Activated CD8-positive, alpha-beta memory T cell treated with anti-CD3 and anti-CD28 coated beads, Interleukin-2, amount 50 U/mL, for 48 hours (primary cell): ENCODE measurements around the gene TRIM4.
"Not testable (repeated sequence)": the region's sequence is repeated elsewhere in the genome, so short reads cannot be mapped to it uniquely, and the experiment has no call there.

Experiments used
- DNase-seq: peaks from one replicate; pipeline ENCODE4 v3.0.0-alpha.2; 2020

TRIM4 gene

DNA sequence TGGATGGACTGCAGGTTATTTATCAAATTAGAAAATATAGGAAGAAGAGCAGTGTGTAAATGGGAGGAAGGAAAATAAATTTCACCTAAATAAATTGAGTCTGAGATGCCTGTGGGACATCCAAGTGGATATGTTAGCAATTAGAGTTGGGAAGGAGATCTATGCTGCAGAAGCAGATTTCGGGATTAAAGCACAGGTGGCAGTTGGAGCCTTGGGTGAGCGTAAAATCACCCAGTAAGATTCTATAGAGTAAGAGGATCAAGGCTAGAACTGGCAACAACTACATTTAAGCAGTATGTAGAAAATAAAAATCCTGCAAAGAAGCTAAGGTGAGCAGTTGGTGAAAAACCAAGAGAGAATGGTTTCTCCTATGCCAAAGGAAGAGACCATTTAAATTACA is 8.4 kb downstream of the TRIM4 start:
- DNase-seq = no peak

DNA sequence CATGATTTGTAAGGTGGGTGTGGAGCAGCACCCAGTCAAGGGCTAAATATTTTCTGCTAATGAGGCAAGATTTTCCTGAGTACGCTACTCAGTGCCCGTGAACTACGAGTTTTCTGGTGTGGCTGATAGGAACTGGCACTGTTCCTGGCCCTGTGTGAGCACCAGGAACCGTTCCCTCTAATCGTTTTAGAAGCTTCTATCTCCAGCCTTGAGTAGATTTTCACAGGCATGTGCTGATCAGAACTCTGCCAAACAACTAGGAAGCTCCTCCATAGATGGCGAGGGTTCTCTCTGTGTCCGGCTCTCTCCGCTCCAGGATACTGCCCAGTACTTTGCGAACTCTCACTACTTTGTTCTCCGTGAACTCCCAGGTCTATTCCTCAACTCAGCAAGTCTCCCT is 17.7 kb downstream of the TRIM4 start:
- no peak for DNase-seq

DNA sequence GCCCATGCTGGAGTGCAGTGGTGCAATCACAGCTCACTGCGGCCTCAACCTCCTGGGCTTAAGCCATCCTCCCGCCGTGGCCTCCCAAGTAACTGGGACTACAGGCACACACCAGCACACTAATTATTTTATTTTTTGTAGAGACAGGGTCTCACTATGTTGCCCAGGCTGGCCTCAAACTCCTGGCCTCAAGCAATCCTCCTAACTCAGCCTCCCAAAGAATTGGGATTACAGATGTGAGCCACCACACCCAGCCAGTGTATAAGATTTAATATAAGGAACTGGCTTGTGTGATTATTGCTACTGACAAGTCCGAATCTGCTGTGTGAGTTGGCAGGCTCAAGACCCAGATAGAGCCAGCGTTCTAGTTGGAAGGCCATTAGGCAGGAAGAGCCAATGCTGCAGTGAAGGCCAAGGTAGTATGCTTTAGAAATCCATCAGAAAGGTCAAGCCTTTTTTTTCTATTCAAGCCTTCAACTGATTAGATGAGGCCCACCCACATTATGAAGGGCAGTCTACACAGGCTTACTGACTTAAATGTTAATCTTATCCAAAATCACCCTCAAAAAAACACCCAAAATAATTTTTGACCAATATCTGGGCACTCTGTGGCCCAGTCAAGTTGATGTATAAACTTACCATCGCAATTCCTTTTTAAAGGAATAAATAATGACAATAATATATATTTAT is 19.4 kb downstream of the TRIM4 start:
- no peak for DNase-seq

DNA sequence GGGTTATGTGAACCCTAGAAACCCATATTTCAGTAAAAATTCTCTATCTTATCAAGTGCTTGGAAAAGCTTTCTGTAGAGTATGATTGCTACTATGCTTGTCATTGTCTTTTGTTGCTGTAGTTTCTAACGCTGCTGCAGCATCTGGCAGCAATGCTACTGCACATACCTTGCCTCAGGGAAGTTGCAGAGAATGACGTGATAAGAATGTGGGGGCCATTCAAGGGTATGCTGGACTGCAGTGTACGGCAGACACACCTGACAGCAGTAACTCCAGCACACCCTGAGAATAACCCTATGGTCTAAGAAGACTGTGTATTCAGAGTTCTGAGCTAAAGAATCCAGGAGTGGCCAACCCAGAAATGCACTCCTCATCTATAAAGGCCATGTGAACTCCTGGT is 20.5 kb downstream of the TRIM4 start:
- DNase-seq = no peak

DNA sequence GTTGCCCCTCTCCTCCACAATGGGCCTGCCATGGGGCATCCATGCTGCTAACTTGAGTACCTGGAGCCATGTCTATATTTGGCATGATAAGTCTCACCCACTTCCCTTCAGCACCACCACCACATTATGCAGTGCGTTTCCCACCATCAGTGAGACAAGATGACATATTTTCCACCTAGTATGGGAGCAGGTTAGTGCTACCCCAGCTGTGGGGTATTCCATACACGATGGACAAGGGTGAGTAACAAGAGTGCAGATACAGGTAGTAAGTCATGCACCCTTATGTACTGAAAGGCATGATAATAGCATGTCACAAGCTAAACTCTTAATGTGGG is 21.3 kb downstream of the TRIM4 start:
- DNase-seq = no peak

DNA sequence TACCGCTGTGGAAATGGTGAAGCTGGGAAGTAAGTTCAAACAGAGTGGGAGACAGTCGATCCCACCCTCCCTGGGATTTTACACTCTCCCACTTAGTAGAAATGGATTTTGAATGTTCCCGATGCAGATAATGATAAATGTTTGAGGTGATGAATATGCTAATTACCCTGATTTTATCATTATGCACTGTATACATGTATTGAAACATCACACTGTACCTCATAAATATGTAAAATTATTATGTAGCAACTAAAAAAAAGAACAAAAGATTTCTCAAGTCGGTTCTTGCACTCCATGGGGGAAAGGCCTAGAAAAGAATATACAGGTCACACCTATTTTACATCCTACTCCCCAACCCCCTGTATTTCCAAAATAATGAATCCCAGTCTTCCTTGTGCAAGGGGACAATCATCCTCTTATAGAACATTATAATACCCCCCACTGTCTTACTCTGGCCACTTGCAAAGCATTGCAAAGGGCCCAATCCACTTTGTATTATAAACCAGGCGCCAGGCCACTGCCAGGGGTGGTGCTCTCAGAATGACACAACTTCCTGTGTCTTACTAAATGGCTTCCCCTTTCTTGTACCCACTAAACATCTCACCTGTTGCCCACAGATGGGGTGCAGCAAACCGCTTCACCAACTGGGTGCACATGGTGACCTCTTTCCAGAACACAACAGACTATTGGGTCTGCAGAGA is 21.9 kb downstream of the TRIM4 start:
- DNase-seq = no peak

DNA sequence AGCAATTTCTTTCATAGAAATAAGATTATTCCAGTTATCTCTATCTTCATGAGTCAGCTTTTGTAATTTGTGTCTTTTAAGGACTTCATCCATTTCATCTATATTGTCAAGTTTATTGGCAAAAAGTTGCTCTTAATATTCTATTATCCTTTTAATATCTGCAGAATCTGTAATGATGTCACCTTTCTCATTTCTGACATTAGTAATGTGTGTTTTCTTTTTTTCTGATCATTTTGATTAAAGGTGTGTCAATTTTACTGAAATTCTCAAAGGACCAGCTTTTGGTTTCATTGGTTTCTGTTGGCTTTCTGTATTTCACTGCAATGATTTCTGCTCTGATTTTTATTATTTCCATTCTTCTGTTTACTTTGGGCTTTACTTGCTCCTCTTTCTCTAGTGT is 24.6 kb downstream of the TRIM4 start:
- no peak for DNase-seq

DNA sequence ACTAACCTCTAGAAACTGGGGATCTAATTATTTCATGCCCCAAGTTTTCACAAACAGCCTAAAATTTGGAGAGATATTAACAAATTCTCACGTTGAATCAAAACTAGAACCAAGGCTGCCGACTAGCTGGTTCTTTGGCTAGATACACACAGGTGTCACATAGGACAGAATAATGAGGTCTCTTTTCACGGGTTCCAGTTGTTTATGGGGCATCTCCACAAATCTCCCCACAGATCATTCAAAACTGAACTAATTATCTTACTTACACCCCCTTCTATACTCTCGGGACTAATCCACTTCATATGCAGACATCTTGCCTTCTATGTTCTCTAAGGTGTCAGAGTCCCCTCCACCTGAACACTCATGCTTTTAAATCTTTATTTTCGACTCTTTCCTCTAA is 26.1 kb downstream of the TRIM4 start:
- DNase-seq = no peak

DNA sequence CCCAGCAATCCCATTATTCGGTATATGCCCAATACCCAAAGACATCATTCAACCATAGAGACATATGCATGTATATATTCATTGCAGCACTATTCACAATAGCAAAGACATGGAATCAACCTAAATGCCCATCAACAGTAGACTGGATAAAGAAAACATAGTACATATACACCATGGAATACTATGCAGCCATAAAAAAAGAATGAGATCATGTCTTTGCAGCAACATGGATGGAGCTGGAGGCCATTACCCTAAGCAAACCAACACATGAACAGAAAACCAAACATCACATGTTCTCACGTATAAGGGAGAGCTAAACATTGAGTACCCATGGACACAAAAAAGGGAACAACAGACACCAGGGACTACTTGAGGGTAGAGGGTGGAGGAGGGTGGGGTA is 29.0 kb downstream of the TRIM4 start:
- not testable (repeated sequence) for DNase-seq

DNA sequence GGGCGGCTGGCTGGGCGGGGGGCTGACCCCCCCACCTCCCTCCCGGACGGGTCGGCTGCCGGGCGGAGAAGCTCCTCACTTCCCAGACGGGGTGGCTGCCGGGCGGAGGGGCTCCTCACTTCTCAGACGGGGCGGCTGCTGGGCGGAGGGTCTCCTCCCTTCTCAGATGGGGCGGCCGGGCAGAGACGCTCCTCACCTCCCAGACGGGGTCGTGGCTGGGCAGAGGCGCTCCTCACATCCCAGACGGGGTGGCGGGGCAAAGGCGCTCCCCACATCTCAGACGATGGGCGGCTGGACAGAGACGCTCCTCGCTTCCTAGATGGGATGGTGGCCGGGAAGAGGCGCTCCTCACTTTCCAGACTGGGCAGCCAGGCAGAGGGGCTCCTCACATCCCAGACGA is 31.0 kb downstream of the TRIM4 start:
- not testable (repeated sequence) for DNase-seq

DNA sequence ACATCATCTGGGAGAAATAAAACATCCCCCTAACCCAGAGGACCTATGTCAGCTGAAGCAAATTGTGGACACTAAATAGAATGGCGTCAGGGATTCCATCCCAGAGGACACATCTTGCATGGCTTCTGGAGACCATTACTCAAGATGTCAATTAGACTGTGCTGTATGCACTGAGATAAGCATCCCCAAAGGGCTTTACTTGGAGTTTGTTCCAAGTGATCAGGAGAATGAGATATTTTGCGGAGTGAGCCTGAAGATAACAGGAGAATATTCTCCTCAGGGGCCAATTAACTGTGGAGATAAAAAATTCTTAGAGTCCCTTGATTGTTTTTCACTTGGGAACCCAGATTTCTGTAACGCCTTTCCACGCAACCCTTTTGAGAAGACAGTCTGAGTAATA is 38.0 kb downstream of the TRIM4 start:
- DNase-seq = no peak

DNA sequence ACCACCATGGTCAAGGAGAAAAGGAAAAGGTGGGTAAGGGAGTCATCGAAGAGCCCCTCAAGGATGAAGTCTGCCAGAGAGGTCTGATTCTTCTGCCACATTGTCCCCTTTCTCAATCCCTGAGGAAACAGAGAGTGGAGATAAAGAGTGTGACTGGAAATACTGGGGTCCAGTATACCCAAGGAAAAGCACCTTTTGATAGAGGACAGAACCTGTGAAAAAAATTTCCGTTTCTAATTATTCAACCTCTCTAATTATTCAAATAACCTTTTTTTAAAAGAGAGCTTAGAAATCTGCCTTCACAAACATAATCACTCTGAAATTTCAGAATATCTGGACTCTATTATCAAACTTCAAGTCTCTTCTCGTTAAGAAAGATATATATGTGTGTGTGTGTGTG is 42.4 kb downstream of the TRIM4 start, which contains the start of gene OR2AE1:
TSS of gene OR2AE1 (minus strand) at position 101 of the 400 bp plus-strand sequence. CDS start at position 101, 0 bp downstream.
- no peak for DNase-seq

DNA sequence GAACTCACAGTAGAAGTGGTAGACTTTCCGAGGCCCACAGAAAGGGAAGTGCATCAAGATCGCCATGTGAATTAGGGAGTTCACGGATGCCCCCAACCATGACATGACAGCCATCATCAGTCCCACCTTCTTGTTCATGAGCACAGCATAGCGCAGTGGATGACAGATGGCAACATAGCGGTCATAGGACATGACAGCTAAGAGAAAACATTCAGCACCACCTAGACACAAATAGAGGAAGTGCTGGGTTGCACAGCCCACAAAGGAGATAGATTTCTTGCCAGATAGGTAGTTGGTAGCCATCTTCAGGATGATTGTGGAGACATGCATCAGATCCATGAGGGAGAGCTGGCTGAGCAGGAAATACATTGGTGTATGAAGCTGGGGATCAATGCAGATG is 42.8 kb downstream of the TRIM4 start:
- DNase-seq = no peak

DNA sequence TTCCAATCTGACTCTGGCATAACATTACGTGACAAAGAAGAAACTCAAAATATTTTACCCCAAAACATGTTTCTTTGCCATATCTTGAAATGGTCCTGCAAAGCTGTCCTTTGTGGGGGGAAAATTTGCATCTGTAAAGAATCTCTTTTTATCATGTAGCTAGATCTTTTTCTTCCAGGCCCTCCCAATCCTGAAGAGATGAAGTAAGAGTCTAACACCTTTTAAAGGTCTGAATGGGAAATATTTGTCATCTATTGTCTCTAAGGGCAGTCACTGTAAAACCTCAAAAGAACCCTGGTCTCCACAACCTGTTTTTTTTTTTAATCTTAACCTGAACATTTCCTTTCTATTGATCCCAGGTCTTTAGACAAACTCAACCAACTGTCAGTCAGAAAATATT is 51.1 kb downstream of the TRIM4 start:
- no peak for DNase-seq

DNA sequence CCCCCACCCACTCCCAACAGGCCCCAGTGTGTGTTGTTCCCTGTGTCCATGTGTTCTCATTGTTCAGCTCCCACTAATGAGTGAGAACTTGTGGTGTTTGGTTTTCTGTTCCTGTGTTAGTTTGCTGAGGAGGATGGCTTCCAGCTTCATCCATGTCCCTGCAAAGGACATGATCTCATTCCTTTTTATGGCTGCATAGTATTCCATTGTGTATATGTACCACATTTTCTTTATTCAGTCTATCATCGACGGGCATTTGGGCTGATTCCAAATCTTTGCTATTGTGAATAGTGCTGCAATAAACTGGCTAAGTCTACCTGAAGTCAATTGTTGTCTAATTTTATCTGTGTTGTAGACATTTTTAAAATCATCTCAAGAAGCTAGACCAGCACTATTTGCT is 51.9 kb downstream of the TRIM4 start:
- DNase-seq = not testable (repeated sequence)

DNA sequence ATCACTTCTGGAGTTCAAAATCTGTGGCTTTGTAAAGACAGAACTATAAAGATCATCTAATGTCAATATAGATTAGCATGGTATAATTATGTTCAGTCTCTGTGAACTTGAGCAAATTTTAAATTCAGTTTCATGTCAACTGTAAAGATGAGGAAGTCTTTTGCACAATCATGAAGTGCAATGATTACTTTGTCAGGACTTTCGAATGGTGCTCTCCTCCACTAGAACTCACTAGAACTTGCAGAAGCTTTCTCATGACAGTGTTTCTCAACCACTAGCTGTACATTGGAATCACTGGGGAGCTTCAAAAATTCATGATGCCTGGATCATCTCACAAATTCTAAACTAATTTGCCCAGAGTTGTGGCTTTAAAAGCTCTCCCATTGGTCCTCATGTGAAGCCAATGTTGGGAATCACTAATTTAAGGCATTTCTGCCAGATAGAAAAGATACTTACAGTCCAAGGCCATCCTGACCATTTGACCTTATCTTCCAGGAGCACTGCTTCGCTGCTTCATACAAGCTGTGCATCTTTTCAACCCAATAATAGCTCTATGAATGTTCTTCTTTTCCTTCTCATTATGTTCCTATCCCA is 55.4 kb downstream of the TRIM4 start:
- no peak for DNase-seq

DNA sequence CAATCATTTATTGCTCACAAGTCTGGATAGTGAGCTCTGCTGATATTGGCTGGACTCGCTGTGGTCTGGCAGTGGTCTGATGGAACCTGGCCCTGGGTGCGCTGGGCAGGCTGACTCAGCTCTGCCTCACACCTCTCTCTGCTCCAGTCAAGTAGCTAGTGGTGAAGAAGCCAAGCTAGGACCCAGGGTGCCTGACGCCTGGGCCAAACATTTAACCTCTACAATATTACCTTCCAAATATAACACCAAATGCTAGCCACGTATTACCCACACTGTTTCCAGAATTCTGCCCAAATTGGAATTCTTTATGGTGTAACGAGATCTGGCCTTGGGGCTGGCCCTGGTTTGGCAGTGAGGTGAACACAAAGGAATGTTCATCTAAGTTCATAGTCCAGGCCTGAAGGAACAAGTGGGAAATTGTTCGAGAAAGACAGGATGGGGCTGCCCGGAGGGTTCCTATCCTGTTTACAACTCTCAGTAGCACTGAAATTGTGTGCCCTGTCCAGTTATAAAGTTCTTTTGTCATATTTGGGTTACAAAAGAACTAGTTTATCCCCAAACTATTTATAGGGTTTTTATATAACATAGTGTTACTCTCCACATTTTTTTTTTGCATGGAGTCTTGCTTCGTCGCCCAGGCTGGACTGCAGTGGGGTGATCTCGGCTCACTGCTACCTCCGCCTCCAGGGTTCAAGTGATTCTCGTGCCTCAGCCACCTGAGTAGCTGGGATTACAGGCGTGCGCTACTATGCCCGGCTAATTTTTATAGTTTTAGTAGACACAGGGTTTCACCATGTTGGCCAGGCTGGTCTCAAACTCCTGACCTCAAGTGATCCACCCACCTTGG is 58.8 kb downstream of the TRIM4 start:
- no peak for DNase-seq

DNA sequence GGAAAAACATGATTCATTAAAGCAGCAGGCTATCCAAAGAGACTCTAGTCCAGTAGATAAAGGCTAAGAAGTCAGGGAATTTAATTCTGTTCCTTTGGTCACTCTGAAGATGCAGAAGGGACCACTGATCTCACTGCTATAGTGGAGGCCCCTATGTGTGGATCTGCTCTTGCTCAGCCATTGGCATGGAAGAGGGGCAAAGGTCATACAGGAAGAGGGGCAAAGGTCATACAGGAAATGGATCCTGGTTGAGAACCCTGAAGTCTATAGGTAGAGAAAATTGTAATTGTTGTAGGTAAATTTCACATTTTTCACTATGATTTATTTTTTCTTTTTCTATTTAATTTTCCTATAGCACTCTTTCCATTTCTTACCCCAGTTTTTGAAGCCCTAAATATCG is 64.1 kb downstream of the TRIM4 start:
- DNase-seq = no peak

DNA sequence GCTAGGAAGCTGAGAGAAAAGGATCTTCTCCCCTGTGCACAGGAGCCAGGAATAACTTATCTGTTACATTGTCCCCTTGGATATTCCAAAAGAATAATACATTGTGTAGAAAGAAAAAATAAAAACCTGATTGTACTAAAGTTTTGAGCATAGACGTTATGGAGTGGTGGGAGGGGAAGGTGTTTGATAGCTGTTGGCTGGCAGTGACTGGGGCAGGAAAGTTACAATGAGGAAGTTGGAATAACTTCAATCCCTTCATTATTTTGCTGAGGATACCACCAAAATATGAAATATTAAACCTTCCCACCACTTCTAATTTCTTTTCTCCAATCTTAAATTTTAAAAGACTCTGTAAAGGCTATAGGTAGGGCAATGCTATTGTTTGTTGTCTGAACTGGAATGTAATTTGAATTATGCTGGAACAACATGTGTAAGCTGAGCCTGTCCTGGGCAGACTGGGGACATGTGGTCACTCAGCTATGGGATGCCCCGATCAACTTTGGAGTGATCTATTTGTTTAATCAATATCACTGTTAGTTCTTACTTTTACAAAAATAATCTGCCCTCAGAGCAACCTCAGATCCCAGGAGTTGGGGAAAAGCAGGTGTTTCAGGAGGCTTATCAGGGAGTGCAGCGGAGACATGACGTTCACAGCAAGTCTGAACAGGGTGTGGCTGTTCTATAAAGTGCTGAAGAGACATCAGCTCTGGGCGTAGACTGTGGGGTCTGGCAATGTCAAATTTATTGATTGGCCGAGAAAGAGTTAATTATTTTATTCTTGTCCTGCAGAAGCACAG is 70.7 kb downstream of the TRIM4 start:
- no peak for DNase-seq

DNA sequence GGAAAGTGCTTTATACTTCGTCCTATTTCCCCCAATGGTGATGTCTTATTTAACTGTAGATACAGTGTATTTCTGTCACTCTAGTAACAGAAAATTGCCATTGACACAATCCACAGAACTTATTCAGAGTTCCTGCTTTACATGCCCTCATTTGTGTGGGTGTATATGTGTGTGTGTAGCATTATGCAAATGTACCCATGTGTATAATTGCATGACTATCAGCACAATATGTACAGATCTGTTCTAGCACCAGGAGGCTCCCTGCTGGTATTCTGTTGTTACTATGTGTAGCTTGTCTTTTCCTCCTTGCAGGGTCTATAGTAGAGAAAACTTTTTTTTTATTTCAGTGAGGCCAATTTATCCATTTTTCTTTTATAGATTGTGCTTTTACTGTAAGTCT is 75.0 kb downstream of the TRIM4 start:
- no peak for DNase-seq

DNA sequence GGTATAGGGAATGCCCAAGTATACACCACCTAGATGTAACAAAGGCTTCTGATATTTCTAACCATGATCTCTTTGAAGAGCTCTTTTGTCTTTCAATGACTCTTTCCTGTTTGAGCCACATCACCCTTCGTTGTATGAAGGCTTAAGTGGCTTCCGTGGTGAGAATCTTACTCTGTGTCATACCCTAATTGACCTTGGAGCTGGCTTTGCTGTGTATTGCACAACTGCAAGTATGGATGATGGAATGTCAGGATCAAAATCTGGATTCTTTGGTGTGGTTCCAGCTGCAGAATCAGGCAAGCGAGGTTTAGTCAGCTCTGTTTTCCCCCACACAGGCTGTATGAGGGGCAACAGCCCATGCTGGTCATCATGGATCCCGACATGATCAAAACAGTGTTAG is 75.5 kb downstream of the TRIM4 start:
- DNase-seq = no peak

DNA sequence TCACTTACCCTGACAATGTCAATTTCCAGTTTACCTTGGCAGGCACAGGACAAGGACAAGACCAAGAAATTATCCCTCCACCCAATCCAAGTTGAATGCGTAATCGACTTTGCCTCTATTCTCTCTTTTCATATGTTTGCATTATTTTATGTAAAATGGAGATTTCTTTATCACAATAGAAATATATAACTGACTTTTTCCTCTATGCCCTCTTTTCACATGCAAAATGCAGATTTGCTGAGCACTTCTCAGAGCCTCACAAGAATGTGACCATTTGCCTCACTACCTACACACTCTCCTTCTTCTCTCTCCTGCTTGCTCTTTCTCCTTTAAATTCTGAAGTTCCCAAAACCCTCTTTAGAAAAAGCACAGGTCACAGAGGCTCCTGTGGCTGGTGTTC is 76.4 kb downstream of the TRIM4 start:
- DNase-seq = no peak
